CD4-positive, alpha-beta T cell treated with Interleukin-4 for 4 hours (primary cell): ENCODE results near the gene NRXN3.

Source experiments
- DNase-seq: peaks from one replicate; pipeline ENCODE4 v3.0.0-alpha.2; 2020

Gene NRXN3

GRCh38 chr14:79332504-79333197 is 1162.5 kb downstream of the NRXN3 start:
- DNase-seq, result no peak

- no peak for DNase-seq
Observed at GRCh38 chr14:79333198-79333546, 1163.0 kb downstream of the NRXN3 start.

GRCh38 chr14:79334272-79334671 is 1164.1 kb downstream of the NRXN3 start:
- DNase-seq, result no peak

GRCh38 chr14:79337761-79338160 is 1167.6 kb downstream of the NRXN3 start:
- DNase-seq, result no peak

- no peak for DNase-seq
Observed at GRCh38 chr14:79342942-79343341, 1172.8 kb downstream of the NRXN3 start.

GRCh38 chr14:79351011-79351410 is 1180.8 kb downstream of the NRXN3 start:
- DNase-seq, result no peak

- DNase-seq, result no peak
Observed at GRCh38 chr14:79352076-79352630, 1182.0 kb downstream of the NRXN3 start.

GRCh38 chr14:79354336-79354735 is 1184.2 kb downstream of the NRXN3 start:
- no peak for DNase-seq

GRCh38 chr14:79356040-79356439 is 1185.9 kb downstream of the NRXN3 start:
- no peak for DNase-seq

- no peak for DNase-seq
Observed at GRCh38 chr14:79357307-79357706, 1187.1 kb downstream of the NRXN3 start.

GRCh38 chr14:79363291-79363690 is 1193.1 kb downstream of the NRXN3 start:
- no peak for DNase-seq

- no peak for DNase-seq
Observed at GRCh38 chr14:79369359-79370332, 1199.5 kb downstream of the NRXN3 start.

- DNase-seq, result no peak
Observed at GRCh38 chr14:79370969-79371368, 1200.8 kb downstream of the NRXN3 start.

GRCh38 chr14:79373451-79373850 is 1203.3 kb downstream of the NRXN3 start:
- DNase-seq, result no peak

- DNase-seq, result no peak
Observed at GRCh38 chr14:79375356-79375755, 1205.2 kb downstream of the NRXN3 start.

GRCh38 chr14:79376557-79376956 is 1206.4 kb downstream of the NRXN3 start:
- no peak for DNase-seq

GRCh38 chr14:79378020-79378419 is 1207.8 kb downstream of the NRXN3 start:
- no peak for DNase-seq

- DNase-seq, result no peak
Observed at GRCh38 chr14:79379266-79379665, 1209.1 kb downstream of the NRXN3 start.

GRCh38 chr14:79383031-79383430 is 1212.9 kb downstream of the NRXN3 start:
- no peak for DNase-seq

GRCh38 chr14:79383475-79383874 is 1213.3 kb downstream of the NRXN3 start:
- no peak for DNase-seq

- DNase-seq, result no peak
Observed at GRCh38 chr14:79395061-79395460, 1224.9 kb downstream of the NRXN3 start.

GRCh38 chr14:79404874-79405511 is 1234.8 kb downstream of the NRXN3 start:
- DNase-seq, result no peak

GRCh38 chr14:79405512-79405910 is 1235.3 kb downstream of the NRXN3 start:
- DNase-seq, result no peak
